ENCODE results near the gene TRNT1.

DNA sequence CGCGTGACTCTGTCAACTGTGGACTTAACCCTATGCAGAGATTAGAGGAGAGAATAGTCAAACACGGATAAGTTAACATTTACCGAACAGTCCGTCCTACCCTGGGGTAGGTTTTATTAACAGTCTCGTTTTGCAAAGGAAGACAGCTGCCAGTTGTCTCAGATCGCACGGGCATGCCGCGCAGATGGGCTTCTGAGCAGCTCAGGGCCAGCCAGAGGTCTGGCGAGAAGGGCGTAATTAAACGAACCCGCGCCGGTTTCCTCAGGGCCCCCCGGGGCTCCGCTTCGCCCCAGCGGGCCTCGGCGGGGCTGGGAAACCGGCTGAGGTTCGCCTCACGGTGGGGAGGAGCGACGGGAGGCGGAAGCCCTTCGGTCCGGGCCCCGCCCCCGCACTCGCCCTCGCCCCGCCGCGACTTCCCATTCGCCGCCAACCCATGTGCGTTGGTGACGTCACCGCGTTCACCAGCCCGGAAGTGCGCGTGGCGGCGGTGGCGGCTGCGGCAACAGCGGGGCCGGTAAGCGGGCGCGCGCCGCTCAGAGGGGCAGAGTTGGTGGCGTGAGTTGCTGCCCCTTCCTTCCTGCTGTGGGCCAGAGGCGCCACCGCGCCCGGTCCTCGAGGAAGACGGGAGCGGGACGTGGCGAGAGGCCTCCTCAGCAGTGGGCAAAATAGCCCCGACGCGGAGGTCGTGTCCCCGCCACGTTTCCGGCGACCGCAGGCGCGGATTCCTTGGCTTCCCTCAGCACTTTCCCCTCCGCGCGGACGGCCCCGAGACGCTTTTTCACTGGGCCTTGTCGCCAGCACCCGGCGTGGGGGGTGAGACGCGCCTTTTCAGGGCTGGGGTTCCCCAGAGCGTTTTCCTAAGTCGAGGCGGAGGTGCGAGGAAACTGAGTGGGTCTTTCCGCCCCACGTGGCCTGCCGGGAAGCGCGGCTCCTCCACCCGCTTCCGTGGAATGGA, at the start of gene TRNT1:
- peak; percentile 75 to 87 for TF ChIP-seq POLR2A (IDR thresholded peaks at IDR 0.05)
- TF ChIP-seq, protein P1, sequence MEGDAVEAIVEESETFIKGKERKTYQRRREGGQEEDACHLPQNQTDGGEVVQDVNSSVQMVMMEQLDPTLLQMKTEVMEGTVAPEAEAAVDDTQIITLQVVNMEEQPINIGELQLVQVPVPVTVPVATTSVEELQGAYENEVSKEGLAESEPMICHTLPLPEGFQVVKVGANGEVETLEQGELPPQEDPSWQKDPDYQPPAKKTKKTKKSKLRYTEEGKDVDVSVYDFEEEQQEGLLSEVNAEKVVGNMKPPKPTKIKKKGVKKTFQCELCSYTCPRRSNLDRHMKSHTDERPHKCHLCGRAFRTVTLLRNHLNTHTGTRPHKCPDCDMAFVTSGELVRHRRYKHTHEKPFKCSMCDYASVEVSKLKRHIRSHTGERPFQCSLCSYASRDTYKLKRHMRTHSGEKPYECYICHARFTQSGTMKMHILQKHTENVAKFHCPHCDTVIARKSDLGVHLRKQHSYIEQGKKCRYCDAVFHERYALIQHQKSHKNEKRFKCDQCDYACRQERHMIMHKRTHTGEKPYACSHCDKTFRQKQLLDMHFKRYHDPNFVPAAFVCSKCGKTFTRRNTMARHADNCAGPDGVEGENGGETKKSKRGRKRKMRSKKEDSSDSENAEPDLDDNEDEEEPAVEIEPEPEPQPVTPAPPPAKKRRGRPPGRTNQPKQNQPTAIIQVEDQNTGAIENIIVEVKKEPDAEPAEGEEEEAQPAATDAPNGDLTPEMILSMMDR (IDR thresholded peaks at IDR 0.05), result no peak
